GM12892 (cell line): Measurements from ENCODE around the gene YJEFN3.

ENCODE experiments used
- DNase-seq: peaks from one replicate; pipeline ENCODE4 v3.0.0; 2011; ENCODE audit not compliant: insufficient read length
- FAIRE-seq: peaks from 2 replicates; lab custom pipeline; 2011; peaks lifted over from hg19 to GRCh38; lab: Jason Lieb, UNC
- POLR2A ChIP-seq: IDR thresholded peaks from 2 replicates; pipeline ENCODE4 v1.6.1; 2011; ENCODE audit warnings: low read depth, low read length, control low read depth
- POLR2AphosphoS5 ChIP-seq: IDR thresholded peaks from 2 replicates; pipeline ENCODE4 v1.6.1; 2011; ENCODE audit warnings: low read depth, low read length, control low read depth
- TAF1 ChIP-seq: IDR thresholded peaks from 2 replicates; pipeline ENCODE4 v1.6.1; 2011; ENCODE audit warnings: low read depth, mild to moderate bottlenecking, control low read depth, low read length, borderline replicate concordance

YJEFN3 gene

GRCh38 chr19:19552798-19553197, 24.1 kb downstream of the YJEFN3 start:
- DNase-seq (peak; percentile 76), FAIRE-seq (peak; percentile 46)

GRCh38 chr19:19553670-19554069, 25.0 kb downstream of the YJEFN3 start:
- FAIRE-seq (no peak), DNase-seq (no peak)
- TF ChIP-seq POLR2AphosphoS5, result no peak

More at GRCh38 chr19:19552798-19553197, 24.1 kb downstream of the YJEFN3 start:
- TF ChIP-seq POLR2AphosphoS5, result no peak
- no peak for TF ChIP-seq POLR2A
- no peak for TF ChIP-seq TAF1

DNA sequence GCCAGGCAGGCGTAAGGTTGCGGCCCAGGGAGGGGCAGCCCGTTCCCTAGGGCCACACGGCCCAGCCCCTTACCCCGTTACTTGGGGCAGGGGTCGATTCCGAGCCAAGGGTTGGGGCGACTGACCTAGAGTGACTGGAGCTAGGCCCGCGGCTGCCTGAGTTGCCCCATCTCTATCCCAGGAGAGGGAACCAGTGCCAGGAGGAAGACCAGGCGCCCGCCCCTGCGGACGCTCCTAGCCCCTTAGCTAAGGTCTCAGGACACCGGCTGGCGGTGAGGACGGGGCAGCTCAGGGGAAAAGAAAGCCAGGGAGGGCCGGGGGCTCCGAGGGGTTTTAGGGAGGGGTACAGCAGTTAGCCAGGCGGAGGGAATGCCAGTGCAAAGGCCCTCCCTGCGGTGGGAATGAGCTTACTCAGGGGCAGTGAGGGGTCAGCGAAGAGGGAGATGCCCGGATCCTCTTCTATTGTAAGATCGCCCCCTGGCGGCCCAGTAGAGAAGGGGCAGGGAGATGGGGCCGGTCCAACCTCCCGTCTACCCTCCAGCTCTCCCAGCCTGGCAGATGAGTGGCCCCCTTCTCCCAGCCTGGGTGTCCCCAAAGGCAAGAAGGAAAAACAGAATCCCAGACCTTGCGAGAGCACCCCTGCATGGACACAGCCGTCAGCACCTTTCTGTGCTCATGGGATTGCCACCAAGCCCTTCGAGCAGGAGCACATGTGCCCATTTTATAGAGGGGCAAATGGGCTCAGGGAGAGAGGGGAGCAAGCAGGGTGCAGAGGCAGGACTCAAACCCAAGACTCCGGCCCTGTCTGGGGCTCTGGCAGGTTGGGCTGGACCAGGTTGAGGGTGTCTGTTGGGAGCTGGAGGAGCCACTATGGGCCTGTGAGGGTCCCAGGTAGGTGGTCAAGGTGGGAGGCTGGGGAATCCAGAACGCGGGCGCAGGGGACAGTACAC, 25.6 kb downstream of the YJEFN3 start:
- TF ChIP-seq TAF1, result no peak
- no peak for TF ChIP-seq POLR2AphosphoS5
- TF ChIP-seq POLR2A, result no peak
- DNase-seq (peak; percentile 75), FAIRE-seq (peak; percentile 64)

GRCh38 chr19:19558055-19558454, 29.3 kb downstream of the YJEFN3 start:
- no peak for FAIRE-seq
- TF ChIP-seq POLR2A (no peak), POLR2AphosphoS5 (no peak), TAF1 (no peak)
- DNase-seq, result no peak

- no peak for DNase-seq
- TF ChIP-seq POLR2A (no peak), POLR2AphosphoS5 (no peak), TAF1 (no peak)
- no peak for FAIRE-seq
Measured at GRCh38 chr19:19558636-19559035, 29.9 kb downstream of the YJEFN3 start.

DNA sequence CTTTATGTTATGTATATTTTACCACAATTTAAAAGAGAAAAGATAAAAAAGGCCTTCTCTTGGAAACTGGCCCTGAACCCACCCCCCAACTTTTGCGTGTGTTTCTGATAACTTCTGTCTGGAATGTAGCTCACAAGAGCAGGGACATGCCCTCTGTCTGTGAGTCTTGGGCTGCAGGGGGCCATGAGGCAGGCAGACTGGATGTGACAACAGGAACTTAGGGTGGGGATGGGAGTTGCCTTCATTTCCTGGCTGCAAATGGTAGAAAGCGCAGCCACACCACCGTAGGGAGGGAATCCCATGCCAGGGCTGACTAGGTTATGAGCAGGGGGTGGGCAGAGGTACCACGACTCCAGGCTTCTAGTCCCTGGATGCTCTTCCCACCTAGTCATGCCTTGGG, 31.2 kb downstream of the YJEFN3 start:
- FAIRE-seq, result no peak
- TF ChIP-seq POLR2AphosphoS5 (no peak), POLR2A (no peak), TAF1 (no peak)
- DNase-seq, result no peak

- DNase-seq (no peak), FAIRE-seq (no peak)
- TF ChIP-seq POLR2AphosphoS5 (no peak), POLR2A (no peak), TAF1 (no peak)
Measured at GRCh38 chr19:19561946-19562664, 33.4 kb downstream of the YJEFN3 start.

- no peak for FAIRE-seq
- DNase-seq, result no peak
- no peak for TF ChIP-seq TAF1
- TF ChIP-seq POLR2AphosphoS5, result no peak
- no peak for TF ChIP-seq POLR2A
Measured at GRCh38 chr19:19562665-19563347, 34.1 kb downstream of the YJEFN3 start.

DNA sequence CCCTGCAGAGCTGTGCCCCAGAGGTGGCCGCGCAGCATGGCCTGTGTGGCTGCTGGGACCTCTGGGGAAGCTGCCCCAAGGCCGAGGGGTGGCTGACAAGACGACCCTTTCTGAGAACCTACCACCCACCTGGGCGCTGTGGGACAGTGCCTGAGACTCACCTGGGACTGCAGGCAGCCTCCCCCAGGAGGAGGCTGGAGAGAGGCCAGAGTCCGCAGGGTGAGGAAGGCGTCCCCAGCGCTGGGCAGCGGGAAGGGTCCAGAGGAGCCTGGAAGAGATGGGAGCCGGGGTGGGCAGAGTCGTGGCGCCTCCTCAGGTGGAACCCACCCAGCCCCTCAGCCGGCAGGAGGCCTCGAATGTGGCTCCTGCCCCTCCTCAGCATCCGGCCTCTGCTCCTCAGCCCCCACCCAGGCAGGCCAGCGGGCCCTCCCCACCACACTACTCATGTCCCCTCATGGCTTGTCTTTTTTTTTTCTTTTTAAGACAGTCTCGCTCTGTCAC, 34.7 kb downstream of the YJEFN3 start:
- no peak for FAIRE-seq
- no peak for TF ChIP-seq POLR2A
- no peak for TF ChIP-seq POLR2AphosphoS5
- TF ChIP-seq TAF1, result no peak

DNA sequence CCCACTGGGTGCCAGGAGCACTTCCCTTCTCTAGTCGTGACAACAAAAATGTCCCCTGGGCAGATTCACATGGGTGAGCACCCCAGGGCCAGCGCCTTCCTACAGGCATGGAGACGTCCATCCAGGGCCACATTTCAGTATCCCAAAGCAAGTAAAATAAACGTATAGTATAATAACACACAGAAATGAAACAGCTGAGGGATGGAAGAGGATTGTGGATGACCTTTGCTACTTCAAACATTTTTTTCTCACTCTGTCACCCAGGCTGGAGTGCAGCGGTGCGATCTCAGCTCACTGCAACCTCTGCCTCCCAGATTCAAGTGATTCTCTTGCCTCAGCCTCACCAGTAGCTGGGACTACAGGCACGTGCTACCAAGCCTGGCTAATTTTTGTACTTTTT, 37.6 kb downstream of the YJEFN3 start:
- TF ChIP-seq POLR2A (no peak), TAF1 (no peak), POLR2AphosphoS5 (no peak)
- FAIRE-seq (no peak), DNase-seq (no peak)

More for the DNA sequence above, 34.7 kb downstream of the YJEFN3 start:
- DNase-seq, result no peak

DNA sequence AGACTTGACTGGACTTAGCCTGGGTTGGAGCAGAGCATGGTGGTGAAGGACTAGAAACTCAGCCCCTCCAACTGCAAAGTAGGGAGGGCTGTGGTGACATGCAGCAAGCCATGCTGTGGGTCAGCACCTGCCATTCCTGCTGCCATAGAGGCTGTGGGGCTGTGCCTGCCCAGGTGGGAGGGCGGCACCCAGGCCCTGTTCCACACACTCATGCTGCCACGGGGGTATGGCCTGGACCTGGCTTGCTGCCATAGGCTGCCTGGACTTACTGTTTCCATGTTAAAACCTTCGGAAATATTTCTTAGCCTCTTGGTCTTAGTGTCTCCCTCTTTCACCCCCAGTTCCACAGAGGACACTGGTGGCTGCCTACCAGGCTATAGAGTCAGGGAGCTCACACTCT, 38.7 kb downstream of the YJEFN3 start:
- FAIRE-seq, result no peak
- no peak for TF ChIP-seq POLR2A
- DNase-seq, result no peak

DNA sequence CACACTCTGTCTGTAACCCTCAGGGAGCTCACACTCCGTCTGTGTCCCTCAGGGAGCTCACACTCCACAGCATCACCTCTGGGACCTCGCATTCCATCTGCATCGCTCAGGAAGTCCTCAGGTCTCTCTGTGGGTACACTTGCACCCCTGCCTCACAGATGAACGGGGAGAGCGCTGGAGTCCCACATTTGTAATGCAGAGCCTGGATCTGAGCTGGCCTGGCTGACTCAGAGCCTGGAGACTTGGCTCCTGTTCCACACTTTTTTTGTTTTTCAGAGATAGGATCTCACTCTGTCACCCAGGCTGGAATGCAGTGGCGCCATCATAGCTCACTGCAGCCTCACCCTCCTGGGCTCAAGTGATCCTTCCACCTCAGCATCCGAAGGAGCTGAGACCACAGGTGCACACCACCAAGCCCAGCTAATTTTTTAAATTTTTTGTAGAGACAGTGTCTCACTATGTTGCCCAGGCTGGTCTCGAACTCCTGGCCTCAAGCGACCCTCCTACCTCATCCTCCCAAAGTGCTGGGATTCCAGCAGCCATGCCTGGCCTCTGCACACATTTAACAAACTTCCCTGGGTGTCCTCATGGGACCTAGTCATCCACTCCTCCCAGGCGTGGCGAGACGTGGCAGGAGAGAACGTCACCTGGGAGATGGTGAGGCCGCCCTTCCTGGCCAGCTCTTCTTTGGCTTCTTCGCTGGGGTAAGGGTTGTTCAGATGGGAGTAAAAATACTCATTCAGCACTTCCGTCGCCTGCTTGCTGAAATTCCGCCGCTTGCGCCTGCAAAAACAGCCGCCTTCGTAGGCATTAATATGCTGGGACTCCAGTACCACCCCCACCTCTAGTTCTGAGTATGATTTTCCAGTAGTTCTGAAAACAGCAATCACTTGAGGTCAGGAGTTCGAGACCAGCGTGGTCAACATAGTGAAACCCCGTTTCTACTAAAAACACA, 40.4 kb downstream of the YJEFN3 start:
- DNase-seq (no peak), FAIRE-seq (no peak)
- no peak for TF ChIP-seq POLR2AphosphoS5
- no peak for TF ChIP-seq TAF1
- TF ChIP-seq POLR2A, result no peak
